Activated CD8-positive, alpha-beta T cell treated with anti-CD3 and anti-CD28 coated beads for 36 hours (primary cell): ENCODE measurements around the gene OR10K2. TPM values are rescaled to one million over a fixed set of nuclear protein-coding genes. Genes with fewer than 3 reads are reported as not detected.

Source experiments
- ATAC-seq: fragments of 200-7000 bp; cut with Tn5 transposase; one replicate; pipeline ENCODE4 v1.10.0; 2021; ENCODE audit warnings: mild to moderate bottlenecking, moderate library complexity
- CTCF ChIA-PET: fragments of 350-600 bp; sonication (Branson Sonifier 250); formaldehyde crosslinking; loops from one replicate; lab custom pipeline; 2021; ENCODE audit warnings: antibody characterized with exemption; lab: Charles Lee
- POLR2A ChIA-PET: fragments of 350-600 bp; sonication (Branson Sonifier 250); formaldehyde crosslinking; loops from one replicate; lab custom pipeline; 2021; ENCODE audit warnings: antibody characterized with exemption; lab: Charles Lee
- DNase-seq: peaks from one replicate; pipeline ENCODE4 v3.0.0-alpha.2; 2020
- H3K27ac Mint-ChIP-seq: one replicate; pipeline ENCODE4 v1.8.0; 2021; ENCODE audit warnings: mild to moderate bottlenecking, mixed read lengths
- H3K27me3 Mint-ChIP-seq: one replicate; pipeline ENCODE4 v1.8.0; 2021; ENCODE audit warnings: mixed read lengths
- H3K36me3 Mint-ChIP-seq: one replicate; pipeline ENCODE4 v1.8.0; 2021; ENCODE audit warnings: low read depth, mixed read lengths
- H3K4me1 Mint-ChIP-seq: one replicate; pipeline ENCODE4 v1.8.0; 2021; ENCODE audit warnings: low read depth, mixed read lengths
- H3K4me3 Mint-ChIP-seq: one replicate; pipeline ENCODE4 v1.8.0; 2021; ENCODE audit warnings: mild to moderate bottlenecking, moderate library complexity, mixed read lengths
- H3K9me3 Mint-ChIP-seq: one replicate; pipeline ENCODE4 v1.8.0; 2021; ENCODE audit warnings: mixed read lengths
- CTCF ChIP-seq: fragments of 200-600 bp; IDR thresholded peaks from one replicate; pipeline ENCODE4 v1.8.0; 2022; ENCODE audit warnings: antibody characterized with exemption, mild to moderate bottlenecking
- intact Hi-C: fragments of 100-400 bp; cut with micrococcal nuclease; formaldehyde crosslinking; loops from one replicate; pipeline ENCODE4 v1.10.0; 2022
- total RNA-seq, 2 experiments: library from RNA; stranded (reverse); gene quantifications; one replicate each; pipeline ENCODE4 v1.2.3, GENCODE V29; 2021

OR10K2 gene
- total RNA-seq, 2 experiments from 2014 or later, result not detected

GRCh38 chr1:158417586-158417985 lies 8.5 kb downstream of the OR10K2 start:
- ChIA-PET CTCF (no interaction called here), POLR2A (no interaction called here)
- Mint-ChIP-seq H3K4me3 (no peak overlapping the region), H3K36me3 (no peaks in the 10 kb centered on the region), H3K27ac (no peak overlapping the region), H3K27me3 (no peaks in the 10 kb centered on the region), H3K4me1 (no peaks in the 10 kb centered on the region), H3K9me3 (no peaks in the 10 kb centered on the region)
- intact Hi-C loops, result no loop called here
- ATAC-seq (no peak), DNase-seq (no peak)
- no peak for TF ChIP-seq CTCF

GRCh38 chr1:158414651-158415345 lies 11.2 kb downstream of the OR10K2 start:
- Mint-ChIP-seq H3K4me1 (no peaks in the 10 kb centered on the region), H3K27ac (no peak overlapping the region), H3K36me3 (no peaks in the 10 kb centered on the region), H3K4me3 (no peak overlapping the region), H3K27me3 (no peaks in the 10 kb centered on the region), H3K9me3 (no peaks in the 10 kb centered on the region)
- intact Hi-C loops, result no loop called here
- DNase-seq, result no peak
- CTCF ChIA-PET, result no interaction called here
- POLR2A ChIA-PET, result no interaction called here
- no peak for TF ChIP-seq CTCF
- no peak for ATAC-seq

- no peaks in the 10 kb centered on the region for H3K9me3 Mint-ChIP-seq
- no peaks in the 10 kb centered on the region for H3K36me3 Mint-ChIP-seq
- H3K4me3 Mint-ChIP-seq, result no peak overlapping the region
- ChIA-PET POLR2A (no interaction called here), CTCF (no interaction called here)
- no peak overlapping the region for H3K27ac Mint-ChIP-seq
- DNase-seq (peak; percentile 5), ATAC-seq (no peak)
- H3K27me3 Mint-ChIP-seq, result peaks cover 5% of the 10 kb centered on the region
- intact Hi-C loops, result no loop called here
- no peaks in the 10 kb centered on the region for H3K4me1 Mint-ChIP-seq
- no peak for TF ChIP-seq CTCF
These were observed 18.9 kb downstream of the OR10K2 start for GRCh38 chr1:158407092-158407491.

- no peak for TF ChIP-seq CTCF
- Mint-ChIP-seq H3K27ac (no peak overlapping the region), H3K4me1 (peaks cover 4% of the 10 kb centered on the region), H3K36me3 (no peaks in the 10 kb centered on the region), H3K27me3 (peaks cover 9% of the 10 kb centered on the region), H3K9me3 (no peaks in the 10 kb centered on the region), H3K4me3 (no peak overlapping the region)
- no peak for ATAC-seq
- POLR2A ChIA-PET, result no interaction called here
- CTCF ChIA-PET, result no interaction called here
- no peak for DNase-seq
- intact Hi-C loops, result no loop called here
These were observed 25.2 kb downstream of the OR10K2 start for GRCh38 chr1:158400871-158401270.

GRCh38 chr1:158398818-158399514 lies 27.1 kb downstream of the OR10K2 start, which contains the start of gene OR10T2:
Gene OR10T2, minus strand, starts transcription at chr1:158399466. Its CDS starts 0 bp downstream, at chr1:158399466.
- Mint-ChIP-seq H3K4me3 (no peak within 1 kb of the TSS), H3K4me1 (peaks cover 4% of the 10 kb centered on the region), H3K27me3 (peaks cover 12% of the 10 kb centered on the region), H3K27ac (no peak within 1 kb of the TSS), H3K9me3 (no peaks in the 10 kb centered on the region), H3K36me3 (no peaks in the 10 kb centered on the region)
- intact Hi-C loops, result no loop called here
- DNase-seq (peak; percentile 26), ATAC-seq (no peak)
- ChIA-PET POLR2A (interaction anchor here (0.8 kb wide), 1 partner anchor 9 kb away, joined by 3 read pairs; no protein-coding TSS in a partner anchor), CTCF (no interaction called here)
- TF ChIP-seq CTCF, result no peak
